ENCODE measurements around the gene AFMID.
"Not testable (repeated sequence)": the region's sequence is repeated elsewhere in the genome, so short reads cannot be mapped to it uniquely, and the experiment has no call there.

AFMID gene

GRCh38 chr17:78240012-78240655 lies 53.0 kb downstream of the AFMID start:
- no peak for DNase-seq

GRCh38 chr17:78240839-78241238 lies 53.7 kb downstream of the AFMID start:
- no peak for DNase-seq

GRCh38 chr17:78241277-78242023 lies 54.3 kb downstream of the AFMID start:
- no peak for DNase-seq

GRCh38 chr17:78242024-78242742 lies 55.0 kb downstream of the AFMID start:
- no peak for DNase-seq

GRCh38 chr17:78247304-78247703 lies 60.1 kb downstream of the AFMID start:
- no peak for DNase-seq

GRCh38 chr17:78248051-78248914 lies 61.1 kb downstream of the AFMID start:
- no peak for DNase-seq

GRCh38 chr17:78249074-78249817 lies 62.1 kb downstream of the AFMID start:
- no peak for DNase-seq

- no peak for DNase-seq
Observed at GRCh38 chr17:78249818-78250806, 63.0 kb downstream of the AFMID start.

- peak; percentile 67 for DNase-seq
Observed at GRCh38 chr17:78250891-78251772, 64.0 kb downstream of the AFMID start.

GRCh38 chr17:78251773-78252103 lies 64.6 kb downstream of the AFMID start:
- no peak for DNase-seq

GRCh38 chr17:78252111-78252634 lies 65.0 kb downstream of the AFMID start:
- no peak for DNase-seq

- no peak for DNase-seq
Observed at GRCh38 chr17:78252701-78253635, 65.8 kb downstream of the AFMID start.

GRCh38 chr17:78253636-78253945 lies 66.4 kb downstream of the AFMID start:
- DNase-seq, result not testable (repeated sequence)

- no peak for DNase-seq
Observed at GRCh38 chr17:78253946-78254672, 66.9 kb downstream of the AFMID start.

GRCh38 chr17:78255029-78255656 lies 68.0 kb downstream of the AFMID start:
- DNase-seq, result no peak

- DNase-seq, result no peak
Observed at GRCh38 chr17:78255953-78256706, 69.0 kb downstream of the AFMID start.

All from NCI-H1436 treated with DMSO at 0.1 percent for 48 hours (cell line).